Bronchial epithelial cell (primary cell): ENCODE results near the gene CXCL16. TPM values are rescaled to one million over a fixed set of nuclear protein-coding genes. Genes with fewer than 3 reads are reported as not detected.

ENCODE experiments used
- DNase-seq: peaks from one replicate; pipeline ENCODE4 v3.0.0-alpha.2; 2010; ENCODE audit warnings: low read depth
- FAIRE-seq: peaks from 2 replicates; lab custom pipeline; 2011; peaks lifted over from hg19 to GRCh38; lab: Jason Lieb, UNC
- H3K27me3 ChIP-seq: 2 replicates; pipeline ENCODE4 v1.5.1; 2011; ENCODE audit warnings: low read length; ENCODE audit not compliant: control insufficient read depth, insufficient read depth
- H3K36me3 ChIP-seq: 2 replicates; pipeline ENCODE4 v1.5.1; 2011; ENCODE audit warnings: low read length; ENCODE audit not compliant: control insufficient read depth, insufficient read depth
- H3K4me3 ChIP-seq: 2 replicates; pipeline ENCODE4 v1.5.1; 2011; ENCODE audit warnings: mild to moderate bottlenecking, low read depth, low read length, control low read depth
- total RNA-seq: library from RNA; depleted of rRNA; stranded (reverse); fragments of >200 nt; gene quantifications from 2 replicates; pipeline ENCODE4 v1.2.1, GENCODE V29; 2014
- TF ChIP-seq, protein P1 (sequence below): IDR thresholded peaks from 2 replicates; pipeline ENCODE4 v1.5.1; 2011; ENCODE audit warnings: mild to moderate bottlenecking, moderate library complexity, low read length, control low read depth, inconsistent platforms; ENCODE audit not compliant: insufficient read depth, severe bottlenecking

Gene CXCL16
- total RNA-seq, 1 donor from 2014 or later: 9.2 TPM

- FAIRE-seq: no peak
- TF ChIP-seq, protein P1, sequence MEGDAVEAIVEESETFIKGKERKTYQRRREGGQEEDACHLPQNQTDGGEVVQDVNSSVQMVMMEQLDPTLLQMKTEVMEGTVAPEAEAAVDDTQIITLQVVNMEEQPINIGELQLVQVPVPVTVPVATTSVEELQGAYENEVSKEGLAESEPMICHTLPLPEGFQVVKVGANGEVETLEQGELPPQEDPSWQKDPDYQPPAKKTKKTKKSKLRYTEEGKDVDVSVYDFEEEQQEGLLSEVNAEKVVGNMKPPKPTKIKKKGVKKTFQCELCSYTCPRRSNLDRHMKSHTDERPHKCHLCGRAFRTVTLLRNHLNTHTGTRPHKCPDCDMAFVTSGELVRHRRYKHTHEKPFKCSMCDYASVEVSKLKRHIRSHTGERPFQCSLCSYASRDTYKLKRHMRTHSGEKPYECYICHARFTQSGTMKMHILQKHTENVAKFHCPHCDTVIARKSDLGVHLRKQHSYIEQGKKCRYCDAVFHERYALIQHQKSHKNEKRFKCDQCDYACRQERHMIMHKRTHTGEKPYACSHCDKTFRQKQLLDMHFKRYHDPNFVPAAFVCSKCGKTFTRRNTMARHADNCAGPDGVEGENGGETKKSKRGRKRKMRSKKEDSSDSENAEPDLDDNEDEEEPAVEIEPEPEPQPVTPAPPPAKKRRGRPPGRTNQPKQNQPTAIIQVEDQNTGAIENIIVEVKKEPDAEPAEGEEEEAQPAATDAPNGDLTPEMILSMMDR: no peak
- Histone ChIP-seq H3K27me3 (peaks cover 14% of the 10 kb centered on the region), H3K36me3 (no peaks in the 10 kb centered on the region), H3K4me3 (no peak overlapping the region)
- no peak for DNase-seq
Observed at GRCh38 chr17:4785311-4786105, 45.8 kb upstream of the CXCL16 start.

GRCh38 chr17:4782652-4783051 lies 42.9 kb upstream of the CXCL16 start:
- Histone ChIP-seq H3K27me3 (peaks cover 14% of the 10 kb centered on the region), H3K36me3 (no peaks in the 10 kb centered on the region), H3K4me3 (no peak overlapping the region)
- FAIRE-seq: no peak
- TF ChIP-seq, protein P1: no peak
- no peak for DNase-seq

DNA sequence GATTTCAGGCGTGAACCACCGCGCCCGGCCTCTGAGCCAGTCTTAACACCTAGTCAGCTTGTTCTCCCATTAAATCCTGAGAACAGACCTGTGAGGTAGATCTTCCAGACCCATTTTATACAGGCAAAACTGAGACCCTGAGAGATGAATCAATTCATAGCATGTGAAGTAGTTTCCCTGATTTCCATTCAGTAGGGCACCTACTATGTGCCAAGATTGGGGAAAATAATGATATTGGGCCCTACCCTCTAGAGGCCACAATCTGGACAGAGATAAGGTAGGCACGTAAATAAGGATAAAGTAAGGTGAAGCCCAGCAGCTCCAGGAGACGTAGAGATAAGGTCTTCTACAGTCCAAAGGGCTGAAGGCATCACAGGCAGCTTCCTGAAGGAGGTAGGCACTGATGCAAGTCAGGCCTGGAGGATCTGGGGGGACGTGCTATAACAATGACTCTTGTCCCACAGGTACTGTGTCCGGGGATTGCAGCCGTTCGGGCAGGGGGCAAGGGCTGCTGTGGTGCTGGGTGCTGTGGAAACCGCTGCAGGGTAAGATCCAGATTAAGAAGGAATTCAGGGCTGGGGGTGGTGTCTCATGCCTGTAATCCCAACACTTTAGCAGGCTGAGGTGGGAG lies 40.7 kb upstream of the CXCL16 start:
- peaks cover 14% of the 10 kb centered on the region for H3K27me3 ChIP-seq
- DNase-seq (no peak), FAIRE-seq (no peak)
- TF ChIP-seq, protein P1: no peak
- no peak overlapping the region for H3K4me3 ChIP-seq
- no peaks in the 10 kb centered on the region for H3K36me3 ChIP-seq

- Histone ChIP-seq H3K27me3 (peaks cover 7% of the 10 kb centered on the region), H3K36me3 (no peaks in the 10 kb centered on the region), H3K4me3 (no peak overlapping the region)
- TF ChIP-seq, protein P1: no peak
- DNase-seq (no peak), FAIRE-seq (no peak)
Observed at GRCh38 chr17:4777969-4778760, 38.4 kb upstream of the CXCL16 start.

GRCh38 chr17:4772235-4772613 lies 32.5 kb upstream of the CXCL16 start:
- Histone ChIP-seq H3K27me3 (peaks cover 2% of the 10 kb centered on the region), H3K4me3 (no peak overlapping the region), H3K36me3 (no peaks in the 10 kb centered on the region)
- TF ChIP-seq, protein P1: no peak
- peak; percentile 32 for FAIRE-seq
- DNase-seq: no peak
